ENCODE data around the gene ACKR3. TPM values are rescaled to one million over a fixed set of nuclear protein-coding genes. Genes with fewer than 3 reads are reported as not detected.

The ACKR3 gene
- total RNA-seq, 2 experiments from 2014 or later = 1.3 to 3.3 TPM

GRCh38 chr2:236552212-236552542, 17.4 kb upstream of the ACKR3 start:
- ATAC-seq = no peak

GRCh38 chr2:236552581-236553363, 16.9 kb upstream of the ACKR3 start:
- CTCF ChIA-PET = interaction anchor here (0.8 to 4.0 kb wide), 5 partner anchors 10 to 40 kb away, joined by 3 to 25 read pairs (median 4); partner anchors contain the start of gene ACKR3
- Mint-ChIP-seq H3K4me3 (no peak overlapping the region), H3K36me3 (peaks cover 48% of the 10 kb centered on the region)

More at GRCh38 chr2:236552212-236552542, 17.4 kb upstream of the ACKR3 start:
- Mint-ChIP-seq H3K4me1 (peaks cover 82% of the 10 kb centered on the region), H3K27ac (peak overlapping the region; percentile 48), H3K36me3 (peaks cover 52% of the 10 kb centered on the region), H3K9me3 (ENCODE audit: low read depth) (peaks cover 15% of the 10 kb centered on the region), H3K27me3 (no peaks in the 10 kb centered on the region), H3K4me3 (no peak overlapping the region)
- no peak for DNase-seq
- CTCF ChIA-PET = no interaction called here

GRCh38 chr2:236553522-236553921, 16.1 kb upstream of the ACKR3 start:
- DNase-seq (no peak), ATAC-seq (peak; percentile 43)
- CTCF ChIA-PET = interaction anchor here (0.8 to 4.0 kb wide), 7 partner anchors 9 to 41 kb away, joined by 3 to 25 read pairs (median 4); partner anchors contain the start of gene ACKR3
- peaks cover 11% of the 10 kb centered on the region for H3K9me3 Mint-ChIP-seq (ENCODE audit: low read depth)
- no peaks in the 10 kb centered on the region for H3K27me3 Mint-ChIP-seq
- H3K36me3 Mint-ChIP-seq = peaks cover 42% of the 10 kb centered on the region
- peaks cover 71% of the 10 kb centered on the region for H3K4me1 Mint-ChIP-seq
- peak overlapping the region; percentile 45 for H3K27ac Mint-ChIP-seq
- H3K4me3 Mint-ChIP-seq = no peak overlapping the region

More at GRCh38 chr2:236552581-236553363, 16.9 kb upstream of the ACKR3 start:
- DNase-seq (no peak), ATAC-seq (no peak)
- Mint-ChIP-seq H3K27me3 (no peaks in the 10 kb centered on the region), H3K27ac (no peak overlapping the region), H3K9me3 (ENCODE audit: low read depth) (peaks cover 13% of the 10 kb centered on the region), H3K4me1 (peaks cover 79% of the 10 kb centered on the region)

GRCh38 chr2:236554629-236555282, 14.9 kb upstream of the ACKR3 start:
- H3K36me3 Mint-ChIP-seq = peaks cover 34% of the 10 kb centered on the region
- peaks cover 68% of the 10 kb centered on the region for H3K4me1 Mint-ChIP-seq
- no peak overlapping the region for H3K4me3 Mint-ChIP-seq
- peak overlapping the region; percentile 3 for H3K27ac Mint-ChIP-seq
- no peaks in the 10 kb centered on the region for H3K27me3 Mint-ChIP-seq
- H3K9me3 Mint-ChIP-seq (ENCODE audit: low read depth) = peaks cover 11% of the 10 kb centered on the region
- no peak for DNase-seq
- peak; percentile 52 for ATAC-seq
- CTCF ChIA-PET = interaction anchor here (1.0 to 4.0 kb wide), 7 partner anchors 8 to 42 kb away, joined by 3 to 25 read pairs (median 4); partner anchors contain the start of gene ACKR3

- ATAC-seq = no peak
- no peak overlapping the region for H3K27ac Mint-ChIP-seq
- peaks cover 60% of the 10 kb centered on the region for H3K4me1 Mint-ChIP-seq
- peaks cover 11% of the 10 kb centered on the region for H3K9me3 Mint-ChIP-seq (ENCODE audit: low read depth)
- no peaks in the 10 kb centered on the region for H3K27me3 Mint-ChIP-seq
- H3K36me3 Mint-ChIP-seq = peaks cover 31% of the 10 kb centered on the region
- H3K4me3 Mint-ChIP-seq = no peak overlapping the region
- no peak for DNase-seq
- CTCF ChIA-PET = interaction anchor here (1.0 to 4.0 kb wide), 4 partner anchors 9 to 43 kb away, joined by 3 to 25 read pairs (median 13); partner anchors contain the start of gene ACKR3
Measured at GRCh38 chr2:236555481-236555880, 14.1 kb upstream of the ACKR3 start.

GRCh38 chr2:236557306-236558030, 12.2 kb upstream of the ACKR3 start:
- CTCF ChIA-PET = interaction anchor here (2.4 to 4.0 kb wide), 2 partner anchors 45 kb away, joined by 10 to 20 read pairs; no protein-coding TSS in a partner anchor
- Mint-ChIP-seq H3K36me3 (peaks cover 43% of the 10 kb centered on the region), H3K4me1 (peaks cover 41% of the 10 kb centered on the region), H3K27me3 (no peaks in the 10 kb centered on the region), H3K27ac (no peak overlapping the region), H3K9me3 (ENCODE audit: low read depth) (peaks cover 11% of the 10 kb centered on the region), H3K4me3 (no peak overlapping the region)
- ATAC-seq (no peak), DNase-seq (no peak)

GRCh38 chr2:236558036-236558435, 11.6 kb upstream of the ACKR3 start:
- CTCF ChIA-PET = interaction anchor here (1.2 to 2.4 kb wide), 2 partner anchors 21 to 46 kb away, joined by 4 to 10 read pairs; no protein-coding TSS in a partner anchor
- peaks cover 47% of the 10 kb centered on the region for H3K36me3 Mint-ChIP-seq
- peaks cover 11% of the 10 kb centered on the region for H3K9me3 Mint-ChIP-seq (ENCODE audit: low read depth)

GRCh38 chr2:236558993-236559978, 10.3 kb upstream of the ACKR3 start:
- Mint-ChIP-seq H3K4me3 (no peak overlapping the region), H3K36me3 (peaks cover 36% of the 10 kb centered on the region), H3K4me1 (peaks cover 22% of the 10 kb centered on the region), H3K27ac (no peak overlapping the region), H3K27me3 (no peaks in the 10 kb centered on the region), H3K9me3 (ENCODE audit: low read depth) (peaks cover 4% of the 10 kb centered on the region)
- DNase-seq = no peak
- no peak for ATAC-seq
- CTCF ChIA-PET = interaction anchor here (1.2 to 2.4 kb wide), 3 partner anchors 10 to 47 kb away, joined by 4 to 10 read pairs (median 10); partner anchors contain the start of gene ACKR3

More at GRCh38 chr2:236558036-236558435, 11.6 kb upstream of the ACKR3 start:
- Mint-ChIP-seq H3K27ac (no peak overlapping the region), H3K4me1 (peaks cover 35% of the 10 kb centered on the region), H3K27me3 (no peaks in the 10 kb centered on the region), H3K4me3 (no peak overlapping the region)
- no peak for ATAC-seq
- no peak for DNase-seq

GRCh38 chr2:236561874-236562273, 7.8 kb upstream of the ACKR3 start:
- Mint-ChIP-seq H3K4me3 (no peak overlapping the region), H3K27ac (no peak overlapping the region), H3K27me3 (no peaks in the 10 kb centered on the region), H3K36me3 (peaks cover 22% of the 10 kb centered on the region), H3K9me3 (ENCODE audit: low read depth) (no peaks in the 10 kb centered on the region), H3K4me1 (peaks cover 11% of the 10 kb centered on the region)
- CTCF ChIA-PET = interaction anchor here (1.0 kb wide), 1 partner anchor 13 kb away, joined by 4 read pairs; no protein-coding TSS in a partner anchor
- no peak for ATAC-seq
- DNase-seq = no peak

GRCh38 chr2:236562434-236562833, 7.2 kb upstream of the ACKR3 start:
- Mint-ChIP-seq H3K4me1 (peaks cover 13% of the 10 kb centered on the region), H3K9me3 (ENCODE audit: low read depth) (no peaks in the 10 kb centered on the region), H3K27ac (no peak overlapping the region), H3K4me3 (no peak overlapping the region), H3K27me3 (no peaks in the 10 kb centered on the region), H3K36me3 (peaks cover 22% of the 10 kb centered on the region)
- CTCF ChIA-PET = interaction anchor here (1.0 kb wide), 1 partner anchor 13 kb away, joined by 4 read pairs; no protein-coding TSS in a partner anchor
- ATAC-seq (no peak), DNase-seq (no peak)

- ATAC-seq = no peak
- CTCF ChIA-PET = no interaction called here
- no peak overlapping the region for H3K27ac Mint-ChIP-seq
Measured at GRCh38 chr2:236563953-236564352, 5.7 kb upstream of the ACKR3 start.

GRCh38 chr2:236565212-236565611, 4.4 kb upstream of the ACKR3 start:
- Mint-ChIP-seq H3K27me3 (peaks cover 5% of the 10 kb centered on the region), H3K4me3 (no peak overlapping the region), H3K4me1 (peaks cover 22% of the 10 kb centered on the region), H3K9me3 (ENCODE audit: low read depth) (no peaks in the 10 kb centered on the region), H3K36me3 (peaks cover 20% of the 10 kb centered on the region), H3K27ac (no peak overlapping the region)
- CTCF ChIA-PET = interaction anchor here (1.4 to 2.1 kb wide), 2 partner anchors 50 to 52 kb away, joined by 4 to 9 read pairs; no protein-coding TSS in a partner anchor
- ATAC-seq = no peak
- no peak for DNase-seq

More at GRCh38 chr2:236563953-236564352, 5.7 kb upstream of the ACKR3 start:
- H3K9me3 Mint-ChIP-seq (ENCODE audit: low read depth) = no peaks in the 10 kb centered on the region
- no peak for DNase-seq
- H3K36me3 Mint-ChIP-seq = peaks cover 20% of the 10 kb centered on the region
- H3K4me1 Mint-ChIP-seq = peaks cover 17% of the 10 kb centered on the region
- H3K27me3 Mint-ChIP-seq = peaks cover 5% of the 10 kb centered on the region
- no peak overlapping the region for H3K4me3 Mint-ChIP-seq
